Testis (tissue), 3 donors: ENCODE results near the gene PEMT. TPM values are rescaled to one million over a fixed set of nuclear protein-coding genes. Genes with fewer than 3 reads are reported as not detected.
A peak's percentile ranks its signal among the peaks of the same experiment; 100 is the strongest.
"Not testable (repeated sequence)": the region's sequence is repeated elsewhere in the genome, so short reads cannot be mapped to it uniquely, and the experiment has no call there.

Experiments
- DNase-seq: peaks from one replicate; pipeline ENCODE4 v3.0.0-alpha.2; 2019
- H3K27ac ChIP-seq, 2 donors: fragments of 200-600 bp; sonication (generic); one replicate each; pipeline ENCODE4 v1.5.1; 2019
- H3K27me3 ChIP-seq: fragments of 200-600 bp; sonication (generic); one replicate; pipeline ENCODE4 v1.5.1; 2019
- H3K36me3 ChIP-seq: fragments of 200-600 bp; sonication (generic); one replicate; pipeline ENCODE4 v1.5.1; 2017; ENCODE audit warnings: low read depth; ENCODE audit errors: missing control alignments
- H3K4me1 ChIP-seq: fragments of 200-600 bp; sonication (generic); one replicate; pipeline ENCODE4 v1.5.1; 2019
- H3K4me3 ChIP-seq, 2 donors: fragments of 200-600 bp; sonication (generic); one replicate each; pipeline ENCODE4 v1.5.1; 2017 to 2019
- H3K9me3 ChIP-seq: fragments of 200-600 bp; sonication (generic); one replicate; pipeline ENCODE4 v1.5.1; 2017
- POLR2A ChIP-seq: fragments of 450-650 bp; IDR thresholded peaks from one replicate; pipeline ENCODE4 v1.6.1; 2017; ENCODE audit warnings: antibody characterized with exemption, mild to moderate bottlenecking, moderate library complexity
- WGBS, 2 donors: methylation state at CpG; one replicate each; pipeline ENCODE4 v1.1.5; 2018; 5-methylcytosine and 5-hydroxymethylcytosine counted together
- intact Hi-C: fragments of 100-400 bp; cut with DNase I; formaldehyde crosslinking; loops from one replicate; pipeline ENCODE4 v1.15.1; 2023; ENCODE audit warnings: low total_unique reads
- polyA plus RNA-seq: library from polyadenylated mRNA; stranded (reverse); fragments of 350-450 nt; fragmentation: Illumina TruSeq; extraction: RNeasy Lipid Tissue Mini Kit (QIAGEN cat#74804); gene quantifications from one replicate; pipeline ENCODE4 v1.2.3, GENCODE V29; 2014; ENCODE audit warnings: low read depth, low replicate concordance; ENCODE audit not compliant: insufficient read depth
- total RNA-seq, 2 donors: library from RNA; depleted of rRNA; stranded (reverse); fragments of >200 nt; gene quantifications; one replicate each; pipeline ENCODE4 v1.2.3, GENCODE V29; 2016
- TF ChIP-seq, protein P1 (sequence below), 3 experiments: fragments of 450-650 bp in 2 of 3; fragments of 200-600 bp in 1 of 3; sonication (generic) in 1 of 3; IDR thresholded peaks; one replicate each; pipeline ENCODE4 v1.5.1; 2016 to 2019; ENCODE audit warnings: antibody characterized with exemption in 3 of 3, mild to moderate bottlenecking in 2 of 3, moderate library complexity in 1 of 3

PEMT gene
- total and polyA plus RNA-seq, 3 donors from 2014 or later, result 66.0 to 120 (median 83.1) TPM

GRCh38 chr17:17468217-17469010 lies 123.1 kb downstream of the PEMT start:
- TF ChIP-seq, protein P1, sequence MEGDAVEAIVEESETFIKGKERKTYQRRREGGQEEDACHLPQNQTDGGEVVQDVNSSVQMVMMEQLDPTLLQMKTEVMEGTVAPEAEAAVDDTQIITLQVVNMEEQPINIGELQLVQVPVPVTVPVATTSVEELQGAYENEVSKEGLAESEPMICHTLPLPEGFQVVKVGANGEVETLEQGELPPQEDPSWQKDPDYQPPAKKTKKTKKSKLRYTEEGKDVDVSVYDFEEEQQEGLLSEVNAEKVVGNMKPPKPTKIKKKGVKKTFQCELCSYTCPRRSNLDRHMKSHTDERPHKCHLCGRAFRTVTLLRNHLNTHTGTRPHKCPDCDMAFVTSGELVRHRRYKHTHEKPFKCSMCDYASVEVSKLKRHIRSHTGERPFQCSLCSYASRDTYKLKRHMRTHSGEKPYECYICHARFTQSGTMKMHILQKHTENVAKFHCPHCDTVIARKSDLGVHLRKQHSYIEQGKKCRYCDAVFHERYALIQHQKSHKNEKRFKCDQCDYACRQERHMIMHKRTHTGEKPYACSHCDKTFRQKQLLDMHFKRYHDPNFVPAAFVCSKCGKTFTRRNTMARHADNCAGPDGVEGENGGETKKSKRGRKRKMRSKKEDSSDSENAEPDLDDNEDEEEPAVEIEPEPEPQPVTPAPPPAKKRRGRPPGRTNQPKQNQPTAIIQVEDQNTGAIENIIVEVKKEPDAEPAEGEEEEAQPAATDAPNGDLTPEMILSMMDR (IDR thresholded peaks at IDR 0.05), result no peak
- no peak for TF ChIP-seq POLR2A
- no peaks in the 10 kb centered on the region for H3K9me3 ChIP-seq
- 75 to 80% methylated on average over 5 of the region's 5 CpGs for WGBS, 2 donors
- intact Hi-C loops, result no loop called here
- H3K36me3 ChIP-seq, result no peaks in the 10 kb centered on the region
- H3K27ac ChIP-seq, result no peak overlapping the region
- DNase-seq, result no peak
- H3K4me3 ChIP-seq, result no peak overlapping the region
- peaks cover 3% of the 10 kb centered on the region for H3K4me1 ChIP-seq
- H3K27me3 ChIP-seq, result no peaks in the 10 kb centered on the region

GRCh38 chr17:17467720-17468119 lies 123.8 kb downstream of the PEMT start:
- WGBS, 2 donors, result 34 to 62% methylated on average over 2 to 5 of the region's 5 CpGs
- H3K4me1 ChIP-seq, result peaks cover 3% of the 10 kb centered on the region
- intact Hi-C loops, result no loop called here

GRCh38 chr17:17467016-17467415 lies 124.5 kb downstream of the PEMT start:
- Histone ChIP-seq H3K27me3 (no peaks in the 10 kb centered on the region), H3K36me3 (no peaks in the 10 kb centered on the region), H3K9me3 (no peaks in the 10 kb centered on the region), H3K4me3 (no peak overlapping the region), H3K27ac (no peak overlapping the region), H3K4me1 (peaks cover 3% of the 10 kb centered on the region)
- 88 to 93% methylated on average over 5 of the region's 5 CpGs for WGBS, 2 donors
- TF ChIP-seq, protein P1 (IDR thresholded peaks at IDR 0.05), result no peak
- no peak for TF ChIP-seq POLR2A
- intact Hi-C loops, result no loop called here
- DNase-seq, result no peak

More at GRCh38 chr17:17467720-17468119, 123.8 kb downstream of the PEMT start:
- Histone ChIP-seq H3K4me3 (no peak overlapping the region), H3K27me3 (no peaks in the 10 kb centered on the region), H3K27ac (no peak overlapping the region), H3K36me3 (no peaks in the 10 kb centered on the region), H3K9me3 (no peaks in the 10 kb centered on the region)
- peak; percentile 36 for DNase-seq
- TF ChIP-seq POLR2A, result no peak
- TF ChIP-seq, protein P1 (IDR thresholded peaks at IDR 0.05), result no peak

DNA sequence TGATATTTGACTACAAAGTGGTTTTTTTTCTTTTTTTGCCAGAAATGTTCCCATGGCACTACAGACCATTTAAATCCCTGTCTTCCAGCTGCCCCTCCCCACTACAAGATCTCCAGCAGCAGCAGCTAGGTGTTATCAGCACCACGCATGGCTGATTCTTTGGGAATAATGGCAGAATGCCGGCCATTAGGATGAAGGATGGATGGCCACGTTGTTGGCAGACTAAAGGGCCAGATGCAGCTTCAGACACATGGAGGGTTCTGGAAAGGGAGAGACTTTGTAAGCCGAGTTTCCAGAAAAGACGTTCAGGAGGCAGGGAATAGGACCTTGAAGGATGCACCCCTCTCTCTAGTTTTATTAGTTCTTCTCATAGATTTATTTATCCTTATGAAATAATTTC lies 125.0 kb downstream of the PEMT start:
- no peak for DNase-seq
- WGBS, 2 donors, result 64 to 70% methylated on average over 5 of the region's 5 CpGs
- TF ChIP-seq POLR2A, result no peak
- TF ChIP-seq, protein P1 (IDR thresholded peaks at IDR 0.05), result no peak

GRCh38 chr17:17465878-17466277 lies 125.6 kb downstream of the PEMT start:
- H3K27ac ChIP-seq, H3K4me1 ChIP-seq, H3K9me3 ChIP-seq, H3K27me3 ChIP-seq, H3K4me3 ChIP-seq, intact Hi-C loops, DNase-seq, H3K36me3 ChIP-seq: not testable (repeated sequence)
- 73 to 86% methylated on average over 1 of the region's 1 CpG for WGBS, 2 donors

More for the DNA sequence above, 125.0 kb downstream of the PEMT start:
- Histone ChIP-seq H3K27ac (no peak overlapping the region), H3K27me3 (no peaks in the 10 kb centered on the region), H3K36me3 (no peaks in the 10 kb centered on the region), H3K4me1 (peaks cover 3% of the 10 kb centered on the region), H3K4me3 (no peak overlapping the region), H3K9me3 (no peaks in the 10 kb centered on the region)
- intact Hi-C loops, result no loop called here
